GM19240 (cell line): ENCODE results near the gene MED10.

ENCODE experiments used
- DNase-seq: peaks from one replicate; pipeline ENCODE4 v3.0.0; 2011; ENCODE audit warnings: low spot score; ENCODE audit not compliant: insufficient read length

Gene MED10

GRCh38 chr5:6399980-6400910 lies 21.9 kb upstream of the MED10 start:
- no peak for DNase-seq

GRCh38 chr5:6398570-6399230 lies 20.4 kb upstream of the MED10 start:
- DNase-seq = no peak

GRCh38 chr5:6397536-6398269 lies 19.4 kb upstream of the MED10 start:
- DNase-seq = no peak

- DNase-seq = no peak
These were observed 18.6 kb upstream of the MED10 start for GRCh38 chr5:6396836-6397535.

- DNase-seq = no peak
These were observed 17.7 kb upstream of the MED10 start for GRCh38 chr5:6396043-6396442.

- no peak for DNase-seq
These were observed 17.3 kb upstream of the MED10 start for GRCh38 chr5:6395621-6396020.

- no peak for DNase-seq
These were observed 16.7 kb upstream of the MED10 start for GRCh38 chr5:6395102-6395445.

- no peak for DNase-seq
These were observed 16.2 kb upstream of the MED10 start for GRCh38 chr5:6394429-6395101.

- DNase-seq = no peak
These were observed 15.3 kb upstream of the MED10 start for GRCh38 chr5:6393596-6394194.

- no peak for DNase-seq
These were observed 14.2 kb upstream of the MED10 start for GRCh38 chr5:6392561-6392960.

- no peak for DNase-seq
These were observed 12.8 kb upstream of the MED10 start for GRCh38 chr5:6391151-6391550.

- no peak for DNase-seq
These were observed 11.7 kb upstream of the MED10 start for GRCh38 chr5:6389946-6390530.

- no peak for DNase-seq
These were observed 11.1 kb upstream of the MED10 start for GRCh38 chr5:6389397-6389796.

GRCh38 chr5:6387970-6388369 lies 9.6 kb upstream of the MED10 start:
- no peak for DNase-seq

- no peak for DNase-seq
These were observed 7.9 kb upstream of the MED10 start for GRCh38 chr5:6386271-6386670.

GRCh38 chr5:6384856-6385255 lies 6.5 kb upstream of the MED10 start:
- no peak for DNase-seq

GRCh38 chr5:6383376-6383775 lies 5.0 kb upstream of the MED10 start:
- DNase-seq = no peak

- no peak for DNase-seq
These were observed 899 bp upstream of the MED10 start for GRCh38 chr5:6379246-6379645.

- no peak for DNase-seq
These were observed 388 bp upstream of the MED10 start for GRCh38 chr5:6378766-6379103.

GRCh38 chr5:6377582-6377904 lies 804 bp downstream of the MED10 start:
- DNase-seq = no peak
